GM10266 (cell line): ENCODE data around the gene MLXIP.
"Not testable (repeated sequence)": the region's sequence is repeated elsewhere in the genome, so short reads cannot be mapped to it uniquely, and the experiment has no call there.

Source experiments
- DNase-seq: peaks from one replicate; pipeline ENCODE4 v3.0.0; 2012; ENCODE audit errors: extremely low spot score
- CTCF ChIP-seq: IDR thresholded peaks from 2 replicates; pipeline ENCODE4 v1.5.1; 2012; ENCODE audit warnings: mild to moderate bottlenecking, low read depth; ENCODE audit not compliant: control insufficient read depth, insufficient read depth; ENCODE audit errors: missing control alignments

MLXIP gene

GRCh38 chr12:122035292-122035691, 43.3 kb upstream of the MLXIP start:
- TF ChIP-seq CTCF, result no peak
- DNase-seq, result no peak

GRCh38 chr12:122036153-122036552, 42.4 kb upstream of the MLXIP start:
- DNase-seq, result no peak
- TF ChIP-seq CTCF, result no peak

GRCh38 chr12:122040579-122041386, 37.8 kb upstream of the MLXIP start:
- no peak for DNase-seq
- TF ChIP-seq CTCF, result no peak

- DNase-seq, result not testable (repeated sequence)
Observed at GRCh38 chr12:122041458-122041857, 37.1 kb upstream of the MLXIP start.

- no peak for DNase-seq
- no peak for TF ChIP-seq CTCF
Observed at GRCh38 chr12:122042910-122043309, 35.6 kb upstream of the MLXIP start.

GRCh38 chr12:122043476-122043875, 35.1 kb upstream of the MLXIP start:
- no peak for TF ChIP-seq CTCF
- no peak for DNase-seq

GRCh38 chr12:122045262-122045661, 33.3 kb upstream of the MLXIP start:
- no peak for DNase-seq

More at GRCh38 chr12:122045262-122045661, 33.3 kb upstream of the MLXIP start:
- no peak for TF ChIP-seq CTCF
